ENCODE data around the gene GPR180. TPM values are rescaled to one million over a fixed set of nuclear protein-coding genes. Genes with fewer than 3 reads are reported as not detected.

Gene GPR180
- total RNA-seq, 1 donor from 2014 or later, result 6.5 TPM

DNA sequence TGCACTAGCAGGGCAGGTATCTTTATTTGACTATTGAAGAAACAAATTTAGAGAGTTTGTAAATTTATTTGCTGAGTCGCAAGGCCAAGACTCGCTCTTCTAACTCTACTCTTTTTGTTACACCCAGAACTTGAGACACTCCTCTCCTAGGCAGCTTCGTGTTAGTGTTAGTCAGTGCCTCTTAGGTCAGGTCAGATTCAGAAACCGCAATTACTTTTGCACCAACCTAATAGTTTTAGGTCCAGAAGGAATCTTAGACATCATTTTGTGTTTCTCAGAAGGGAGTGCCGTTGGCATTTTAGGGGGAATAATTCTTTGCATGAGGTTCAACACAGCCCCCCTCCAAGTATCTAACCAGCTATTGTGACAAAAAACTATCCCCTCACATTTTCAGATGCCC is 8.8 kb downstream of the GPR180 start:
- TF ChIP-seq, protein P1, sequence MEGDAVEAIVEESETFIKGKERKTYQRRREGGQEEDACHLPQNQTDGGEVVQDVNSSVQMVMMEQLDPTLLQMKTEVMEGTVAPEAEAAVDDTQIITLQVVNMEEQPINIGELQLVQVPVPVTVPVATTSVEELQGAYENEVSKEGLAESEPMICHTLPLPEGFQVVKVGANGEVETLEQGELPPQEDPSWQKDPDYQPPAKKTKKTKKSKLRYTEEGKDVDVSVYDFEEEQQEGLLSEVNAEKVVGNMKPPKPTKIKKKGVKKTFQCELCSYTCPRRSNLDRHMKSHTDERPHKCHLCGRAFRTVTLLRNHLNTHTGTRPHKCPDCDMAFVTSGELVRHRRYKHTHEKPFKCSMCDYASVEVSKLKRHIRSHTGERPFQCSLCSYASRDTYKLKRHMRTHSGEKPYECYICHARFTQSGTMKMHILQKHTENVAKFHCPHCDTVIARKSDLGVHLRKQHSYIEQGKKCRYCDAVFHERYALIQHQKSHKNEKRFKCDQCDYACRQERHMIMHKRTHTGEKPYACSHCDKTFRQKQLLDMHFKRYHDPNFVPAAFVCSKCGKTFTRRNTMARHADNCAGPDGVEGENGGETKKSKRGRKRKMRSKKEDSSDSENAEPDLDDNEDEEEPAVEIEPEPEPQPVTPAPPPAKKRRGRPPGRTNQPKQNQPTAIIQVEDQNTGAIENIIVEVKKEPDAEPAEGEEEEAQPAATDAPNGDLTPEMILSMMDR (IDR thresholded peaks at IDR 0.05), result no peak
- peaks cover 43% of the 10 kb centered on the region for H3K36me3 Mint-ChIP-seq (ENCODE audit: unreplicated experiment)
- no peaks in the 10 kb centered on the region for H3K4me1 Mint-ChIP-seq (ENCODE audit: unreplicated experiment)
- no peak for DNase-seq (ENCODE audit: extremely low spot score, unreplicated experiment)
- H3K4me3 Mint-ChIP-seq (ENCODE audit: unreplicated experiment), result no peak overlapping the region
- no peak overlapping the region for H3K27ac Mint-ChIP-seq (ENCODE audit: unreplicated experiment)
- no peaks in the 10 kb centered on the region for H3K27me3 Mint-ChIP-seq (ENCODE audit: unreplicated experiment)
- H3K9me3 Mint-ChIP-seq (ENCODE audit: unreplicated experiment), result no peaks in the 10 kb centered on the region

DNA sequence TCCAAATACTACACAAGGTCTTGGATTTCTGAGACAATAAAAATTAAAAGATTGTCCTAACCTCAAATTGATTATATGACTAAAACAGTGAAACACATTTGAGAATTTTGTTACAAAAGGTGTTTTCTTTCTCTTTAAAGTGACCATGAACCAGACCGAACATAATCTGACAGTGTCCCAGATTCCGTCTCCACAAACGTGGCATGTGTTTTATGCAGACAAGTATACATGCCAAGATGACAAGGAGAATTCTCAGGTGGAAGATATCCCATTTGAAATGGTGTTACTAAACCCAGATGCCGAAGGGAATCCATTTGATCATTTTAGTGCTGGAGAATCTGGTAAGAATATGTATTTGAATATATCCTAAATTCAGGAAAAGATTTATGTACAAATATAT is 10.4 kb downstream of the GPR180 start:
- H3K27me3 Mint-ChIP-seq (ENCODE audit: unreplicated experiment), result no peaks in the 10 kb centered on the region
- TF ChIP-seq, protein P1 (IDR thresholded peaks at IDR 0.05), result no peak
- no peak overlapping the region for H3K27ac Mint-ChIP-seq (ENCODE audit: unreplicated experiment)
- H3K9me3 Mint-ChIP-seq (ENCODE audit: unreplicated experiment), result no peaks in the 10 kb centered on the region
- H3K4me3 Mint-ChIP-seq (ENCODE audit: unreplicated experiment), result no peak overlapping the region
- H3K4me1 Mint-ChIP-seq (ENCODE audit: unreplicated experiment), result no peaks in the 10 kb centered on the region
- H3K36me3 Mint-ChIP-seq (ENCODE audit: unreplicated experiment), result peaks cover 34% of the 10 kb centered on the region
- no peak for DNase-seq (ENCODE audit: extremely low spot score, unreplicated experiment)

DNA sequence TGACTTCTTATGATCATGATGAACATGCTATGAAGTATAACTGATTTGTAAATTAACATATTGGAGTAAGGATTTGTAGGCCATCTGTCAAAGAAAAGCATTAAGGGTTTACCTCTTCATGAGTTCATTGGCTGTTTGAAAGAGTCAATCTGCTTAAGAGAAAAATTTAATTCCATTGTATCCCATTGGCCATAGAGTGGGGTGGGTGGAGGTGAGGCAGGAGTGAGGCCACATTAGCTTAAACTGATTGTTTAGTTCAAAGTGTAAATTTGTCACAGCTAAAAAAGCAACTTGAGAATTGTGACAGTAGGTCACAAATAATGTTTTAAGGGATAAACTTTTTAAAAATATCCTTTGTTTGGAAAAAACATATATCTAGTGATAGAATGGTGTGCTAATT is 11.4 kb downstream of the GPR180 start:
- H3K36me3 Mint-ChIP-seq (ENCODE audit: unreplicated experiment), result peaks cover 30% of the 10 kb centered on the region
- no peaks in the 10 kb centered on the region for H3K9me3 Mint-ChIP-seq (ENCODE audit: unreplicated experiment)
- H3K4me3 Mint-ChIP-seq (ENCODE audit: unreplicated experiment), result no peak overlapping the region
- DNase-seq (ENCODE audit: extremely low spot score, unreplicated experiment), result no peak
- H3K27me3 Mint-ChIP-seq (ENCODE audit: unreplicated experiment), result no peaks in the 10 kb centered on the region
- TF ChIP-seq, protein P1 (IDR thresholded peaks at IDR 0.05), result no peak
- no peak overlapping the region for H3K27ac Mint-ChIP-seq (ENCODE audit: unreplicated experiment)
- H3K4me1 Mint-ChIP-seq (ENCODE audit: unreplicated experiment), result no peaks in the 10 kb centered on the region

DNA sequence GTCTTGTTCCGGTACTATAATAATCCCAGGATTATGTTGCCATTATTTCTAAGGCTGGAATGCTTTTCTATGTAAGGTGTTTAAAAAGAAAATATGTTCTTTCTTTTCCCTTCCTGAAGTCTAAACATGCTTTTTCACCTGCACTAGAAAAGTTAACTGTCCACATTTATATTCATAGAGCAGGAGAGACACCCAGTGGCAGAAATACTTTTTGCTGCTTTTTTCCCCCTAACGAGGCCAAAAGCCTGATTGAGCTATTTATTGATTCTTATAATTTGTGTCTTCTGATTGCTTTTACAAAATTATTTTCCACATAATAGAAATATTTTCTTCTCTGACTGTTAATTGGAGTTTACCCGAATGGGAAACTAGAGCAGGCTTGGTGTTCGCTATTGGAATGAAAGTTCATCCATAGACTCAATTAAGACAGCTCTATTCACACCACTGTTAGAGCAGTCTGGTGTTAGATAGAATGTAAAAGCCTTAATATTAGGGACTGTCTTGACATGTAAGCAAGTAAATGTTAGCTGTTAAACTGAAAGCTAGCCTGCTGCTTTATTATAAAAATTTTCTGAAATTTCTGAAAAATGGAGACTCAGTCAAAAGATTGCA is 15.8 kb downstream of the GPR180 start:
- TF ChIP-seq, protein P1 (IDR thresholded peaks at IDR 0.05), result peak; percentile 68
- H3K27me3 Mint-ChIP-seq (ENCODE audit: unreplicated experiment), result no peaks in the 10 kb centered on the region
- H3K4me1 Mint-ChIP-seq (ENCODE audit: unreplicated experiment), result no peaks in the 10 kb centered on the region
- H3K27ac Mint-ChIP-seq (ENCODE audit: unreplicated experiment), result no peak overlapping the region
- no peak overlapping the region for H3K4me3 Mint-ChIP-seq (ENCODE audit: unreplicated experiment)
- H3K9me3 Mint-ChIP-seq (ENCODE audit: unreplicated experiment), result no peaks in the 10 kb centered on the region
- peaks cover 26% of the 10 kb centered on the region for H3K36me3 Mint-ChIP-seq (ENCODE audit: unreplicated experiment)
- DNase-seq (ENCODE audit: extremely low spot score, unreplicated experiment), result no peak

DNA sequence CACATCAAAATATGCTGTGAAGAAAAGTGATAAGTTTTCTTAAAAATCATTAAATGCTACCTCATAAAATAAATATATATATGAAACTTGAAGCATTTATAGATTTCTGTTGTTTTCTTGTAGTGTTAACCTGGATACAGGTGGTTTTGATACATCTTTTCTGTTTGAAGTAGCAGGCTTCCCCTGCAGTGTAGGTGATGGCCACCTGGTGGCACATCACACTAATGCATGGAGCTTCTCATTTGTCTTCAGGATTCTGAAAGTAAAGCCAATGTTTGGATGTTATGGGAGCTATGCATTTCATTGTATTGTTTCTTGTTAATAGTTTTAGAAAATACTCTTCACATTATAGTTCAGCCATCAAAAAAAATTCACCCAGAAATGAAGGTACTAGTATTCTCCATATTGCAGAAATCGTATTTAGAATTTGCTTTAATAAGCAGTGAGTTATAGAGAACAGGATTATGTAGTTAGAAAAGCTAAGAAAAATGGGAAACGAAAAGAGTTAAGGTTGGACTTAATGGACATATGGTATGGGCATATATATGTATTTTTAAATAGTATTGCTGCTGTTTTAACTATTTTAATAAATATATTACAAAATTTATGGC is 18.7 kb downstream of the GPR180 start:
- Mint-ChIP-seq H3K36me3 (ENCODE audit: unreplicated experiment) (peaks cover 33% of the 10 kb centered on the region), H3K27ac (ENCODE audit: unreplicated experiment) (no peak overlapping the region), H3K4me3 (ENCODE audit: unreplicated experiment) (no peak overlapping the region), H3K9me3 (ENCODE audit: unreplicated experiment) (no peaks in the 10 kb centered on the region), H3K4me1 (ENCODE audit: unreplicated experiment) (no peaks in the 10 kb centered on the region), H3K27me3 (ENCODE audit: unreplicated experiment) (no peaks in the 10 kb centered on the region)
- TF ChIP-seq, protein P1 (IDR thresholded peaks at IDR 0.05), result peak; percentile 76
- DNase-seq (ENCODE audit: extremely low spot score, unreplicated experiment), result no peak
